IMR-90 (cell line): ENCODE measurements around the gene PRUNE2. TPM values are rescaled to one million over a fixed set of nuclear protein-coding genes. Genes with fewer than 3 reads are reported as not detected.

Experiments
- ATAC-seq: fragments of 200-7000 bp; cut with Tn5 transposase; 2 replicates; pipeline ENCODE4 v1.9.1; 2020; ENCODE audit warnings: low read depth, mild to moderate bottlenecking, moderate library complexity
- BruUV-seq: library from RNA; stranded (reverse); fragments of 400-500 nt; replicated peaks from 2 replicates; lab custom pipeline; 2021; lab: Mats Ljungman, UMichigan
- CTCF ChIA-PET: fragments of 300-600 bp; formaldehyde crosslinking; extraction: SDS; loops from one replicate; lab custom pipeline; 2021; ENCODE audit warnings: antibody characterized with exemption; lab: Yijun Ruan, JAX
- POLR2A ChIA-PET: fragments of 300-600 bp; sonication (Branson Sonifier 250); formaldehyde crosslinking; loops from one replicate; lab custom pipeline; 2022; ENCODE audit warnings: antibody characterized with exemption; ENCODE audit not compliant: unreplicated experiment; lab: Charles Lee
- DNase-seq: peaks from one replicate; pipeline ENCODE4 v3.0.0; 2013
- H2AFZ ChIP-seq: replicated peaks from 2 replicates; pipeline ENCODE3; 2013; ENCODE audit warnings: low read length, mild to moderate bottlenecking; ENCODE audit not compliant: poor library complexity
- H2AK5ac ChIP-seq: 2 replicates; pipeline ENCODE4 v1.6.1; 2013; ENCODE audit warnings: low read depth, low read length, inconsistent platforms
- H2AK9ac ChIP-seq: replicated peaks from 2 replicates; pipeline ENCODE3; 2013; ENCODE audit warnings: mild to moderate bottlenecking, low read depth, low read length, moderate library complexity; ENCODE audit not compliant: poor library complexity
- H2BK120ac ChIP-seq: 2 replicates; pipeline ENCODE4 v1.6.1; 2013; ENCODE audit warnings: low read depth, low read length, inconsistent platforms
- H2BK15ac ChIP-seq: 3 replicates; pipeline ENCODE4 v1.6.1; 2013; ENCODE audit warnings: low read depth, low read length, inconsistent platforms
- H2BK20ac ChIP-seq: 2 replicates; pipeline ENCODE4 v1.6.1; 2013; ENCODE audit warnings: low read depth, mild to moderate bottlenecking, inconsistent platforms, low read length, moderate library complexity
- H2BK5ac ChIP-seq: 2 replicates; pipeline ENCODE4 v1.6.1; 2013; ENCODE audit warnings: mild to moderate bottlenecking, low read depth, low read length, inconsistent platforms; ENCODE audit not compliant: poor library complexity, severe bottlenecking
- H3K14ac ChIP-seq: replicated peaks from 2 replicates; pipeline ENCODE4 v1.6.1; 2013; ENCODE audit warnings: low read depth, low read length, inconsistent platforms
- H3K18ac ChIP-seq: 2 replicates; pipeline ENCODE4 v1.6.1; 2013; ENCODE audit warnings: low read depth, low read length, control low read depth
- H3K23ac ChIP-seq: 2 replicates; pipeline ENCODE4 v1.6.1; 2013; ENCODE audit warnings: low read depth, low read length, inconsistent platforms
- H3K27ac ChIP-seq: 2 replicates; pipeline ENCODE4 v1.5.1; 2013; ENCODE audit warnings: mild to moderate bottlenecking, control low read depth, low read length; ENCODE audit not compliant: insufficient read depth
- H3K27me3 ChIP-seq: 2 replicates; pipeline ENCODE4 v1.6.1; 2013; ENCODE audit warnings: low read length; ENCODE audit not compliant: control insufficient read depth, insufficient read depth
- H3K36me3 ChIP-seq: 2 replicates; pipeline ENCODE4 v1.6.1; 2013; ENCODE audit warnings: low read length, mixed read lengths; ENCODE audit not compliant: control insufficient read depth, insufficient read depth
- H3K4ac ChIP-seq: 2 replicates; pipeline ENCODE4 v1.6.1; 2013; ENCODE audit warnings: low read depth, low read length, inconsistent platforms
- H3K4me1 ChIP-seq: 2 replicates; pipeline ENCODE4 v1.6.1; 2013; ENCODE audit warnings: low read length, mixed read lengths; ENCODE audit not compliant: control insufficient read depth, insufficient read depth
- H3K4me2 ChIP-seq: 2 replicates; pipeline ENCODE4 v1.6.1; 2013; ENCODE audit warnings: low read depth, mild to moderate bottlenecking, control low read depth, low read length, moderate library complexity
- H3K4me3 ChIP-seq: 2 replicates; pipeline ENCODE4 v1.5.1; 2013; ENCODE audit warnings: low read depth, mild to moderate bottlenecking, control low read depth, low read length, moderate library complexity; ENCODE audit not compliant: insufficient read depth
- H3K56ac ChIP-seq: 2 replicates; pipeline ENCODE4 v1.6.1; 2013; ENCODE audit warnings: low read length, inconsistent platforms; ENCODE audit not compliant: insufficient read depth; ENCODE audit errors: extremely low read depth
- H3K79me1 ChIP-seq, 2 experiments: 2 replicates each; pipeline ENCODE4 v1.6.1; 2013; ENCODE audit warnings: low read length in 2 of 2, inconsistent platforms in 1 of 2, low read depth in 1 of 2
- H3K9ac ChIP-seq: 2 replicates; pipeline ENCODE4 v1.6.1; 2013; ENCODE audit warnings: low read depth, low read length, control low read depth
- H3K9me1 ChIP-seq: 2 replicates; pipeline ENCODE4 v1.6.1; 2013; ENCODE audit warnings: low read length, inconsistent platforms; ENCODE audit not compliant: insufficient read depth
- H3K9me3 ChIP-seq: 2 replicates; pipeline ENCODE4 v1.6.1; 2013; ENCODE audit warnings: low read length; ENCODE audit not compliant: control insufficient read depth, insufficient read depth
- H4K20me1 ChIP-seq: 2 replicates; pipeline ENCODE4 v1.6.1; 2013; ENCODE audit warnings: low read length, inconsistent platforms; ENCODE audit not compliant: insufficient read depth
- H4K5ac ChIP-seq: 2 replicates; pipeline ENCODE4 v1.6.1; 2013; ENCODE audit warnings: mild to moderate bottlenecking, low read depth, low read length, control low read depth
- H4K8ac ChIP-seq, 2 experiments: 2 replicates each; pipeline ENCODE4 v1.6.1; 2013; ENCODE audit warnings: low read depth in 2 of 2, low read length in 2 of 2, control low read depth in 1 of 2, inconsistent platforms in 1 of 2
- H4K91ac ChIP-seq: 2 replicates; pipeline ENCODE4 v1.6.1; 2013; ENCODE audit warnings: low read depth, low read length, inconsistent platforms; ENCODE audit not compliant: insufficient read depth
- CEBPB ChIP-seq: IDR thresholded peaks from 2 replicates; pipeline ENCODE4 v1.6.1; 2012; ENCODE audit warnings: low read depth, low read length, improper control_type of control experiment
- FOS ChIP-seq: fragments of 150-350 bp; IDR thresholded peaks from 2 replicates; pipeline ENCODE4 v1.6.1; 2016; ENCODE audit warnings: low read depth, low read length
- MXI1 ChIP-seq: IDR thresholded peaks from 2 replicates; pipeline ENCODE4 v1.6.1; 2012; ENCODE audit warnings: low read depth, mild to moderate bottlenecking, low read length, moderate library complexity, borderline replicate concordance
- RCOR1 ChIP-seq: IDR thresholded peaks from 2 replicates; pipeline ENCODE4 v1.6.1; 2012; ENCODE audit warnings: mild to moderate bottlenecking, low read length, improper control_type of control experiment; ENCODE audit not compliant: insufficient replicate concordance
- dilution Hi-C: fragments of 300-500 bp; cut with HindIII; formaldehyde crosslinking; loops from one replicate; pipeline ENCODE4 v1.14.3; 2018; ENCODE audit warnings: low sequenced_read_pairs; ENCODE audit not compliant: unreplicated experiment
- in situ Hi-C: fragments of 300-500 bp; cut with MboI; formaldehyde crosslinking; loops from 3 replicates; pipeline ENCODE4 v1.14.3; 2019; ENCODE audit warnings: low sequenced_read_pairs, inconsistent platforms, mixed read lengths
- intact Hi-C: fragments of 100-400 bp; cut with micrococcal nuclease; formaldehyde crosslinking; loops from 2 replicates; pipeline ENCODE4 v1.10.0; 2022
- polyA plus RNA-seq, 3 experiments: library from polyadenylated mRNA; depleted of rRNA; stranded (reverse); fragments of >200 nt; gene quantifications; 2 replicates each; pipeline ENCODE4 v1.2.3, GENCODE V29; 2012; ENCODE audit warnings: low replicate concordance in 1 of 3
- total RNA-seq: library from RNA; depleted of rRNA; stranded (reverse); fragments of >200 nt; gene quantifications from 2 replicates; pipeline ENCODE4 v1.2.3, GENCODE V29; 2012

Gene PRUNE2
- total and polyA plus RNA-seq, 2 of the 4 experiments (the other 2 are of a cell fraction) = 0.70 to 1.6 TPM

GRCh38 chr9:76619197-76619596, 286.7 kb downstream of the PRUNE2 start:
- no TSS peak for BruUV-seq
- Histone ChIP-seq H3K4me3 (no peak overlapping the region), H3K56ac (no peak overlapping the region), H2AK5ac (no peak overlapping the region), H2BK15ac (no peak overlapping the region), H3K4me1 (no peaks in the 10 kb centered on the region; the same call in 1 of the 2 replicates), H2BK5ac (no peak overlapping the region), H3K36me3 (no peaks in the 10 kb centered on the region), H3K23ac (no peak overlapping the region), H3K27me3 (no peaks in the 10 kb centered on the region; the same call in 1 of the 2 replicates), H3K27ac (no peak overlapping the region), H3K9me3 (no peaks in the 10 kb centered on the region), H3K14ac (no peak overlapping the region), H3K4me2 (no peak overlapping the region), H4K91ac (no peak overlapping the region), H3K4ac (no peak overlapping the region), H2BK120ac (no peak overlapping the region), H3K9ac (no peak overlapping the region), H2AK9ac (no peak overlapping the region), H4K8ac (no peak overlapping the region), H4K20me1 (no peaks in the 10 kb centered on the region), H4K5ac (no peak overlapping the region), H3K79me1 (no peaks in the 10 kb centered on the region), H2AFZ (no peak overlapping the region), H3K18ac (no peak overlapping the region; the same call in 1 of the 2 replicates), H3K9me1 (no peaks in the 10 kb centered on the region), H2BK20ac (no peak overlapping the region)
- dilution Hi-C loops = no loop called here
- POLR2A ChIA-PET = no interaction called here
- DNase-seq = no peak
- intact Hi-C loops = loop anchor here (2.0 kb wide), 1 partner anchor 32 kb away; no protein-coding TSS in a partner anchor
- CTCF ChIA-PET = no interaction called here
- TF ChIP-seq RCOR1 = no peak
- no peak for TF ChIP-seq MXI1
- no peak for TF ChIP-seq FOS
- no peak for TF ChIP-seq CEBPB
- no peak; the same call in 1 of the 2 replicates for ATAC-seq
- in situ Hi-C loops = no loop called here
